CD4-positive, alpha-beta T cell treated with Interleukin-17A for 4 hours (primary cell): Measurements from ENCODE around the gene METTL8.
A peak's percentile ranks its signal among the peaks of the same experiment; 100 is the strongest.
"Not testable (repeated sequence)": the region's sequence is repeated elsewhere in the genome, so short reads cannot be mapped to it uniquely, and the experiment has no call there.

Experiments used
- DNase-seq: peaks from one replicate; pipeline ENCODE4 v3.0.0-alpha.2; 2020; ENCODE audit warnings: mixed read lengths

Gene METTL8

GRCh38 chr2:171422710-171423495, 10.9 kb downstream of the METTL8 start:
- not testable (repeated sequence) for DNase-seq

GRCh38 chr2:171420728-171421563, 12.8 kb downstream of the METTL8 start:
- no peak for DNase-seq

GRCh38 chr2:171419333-171419732, 14.5 kb downstream of the METTL8 start:
- no peak for DNase-seq

DNA sequence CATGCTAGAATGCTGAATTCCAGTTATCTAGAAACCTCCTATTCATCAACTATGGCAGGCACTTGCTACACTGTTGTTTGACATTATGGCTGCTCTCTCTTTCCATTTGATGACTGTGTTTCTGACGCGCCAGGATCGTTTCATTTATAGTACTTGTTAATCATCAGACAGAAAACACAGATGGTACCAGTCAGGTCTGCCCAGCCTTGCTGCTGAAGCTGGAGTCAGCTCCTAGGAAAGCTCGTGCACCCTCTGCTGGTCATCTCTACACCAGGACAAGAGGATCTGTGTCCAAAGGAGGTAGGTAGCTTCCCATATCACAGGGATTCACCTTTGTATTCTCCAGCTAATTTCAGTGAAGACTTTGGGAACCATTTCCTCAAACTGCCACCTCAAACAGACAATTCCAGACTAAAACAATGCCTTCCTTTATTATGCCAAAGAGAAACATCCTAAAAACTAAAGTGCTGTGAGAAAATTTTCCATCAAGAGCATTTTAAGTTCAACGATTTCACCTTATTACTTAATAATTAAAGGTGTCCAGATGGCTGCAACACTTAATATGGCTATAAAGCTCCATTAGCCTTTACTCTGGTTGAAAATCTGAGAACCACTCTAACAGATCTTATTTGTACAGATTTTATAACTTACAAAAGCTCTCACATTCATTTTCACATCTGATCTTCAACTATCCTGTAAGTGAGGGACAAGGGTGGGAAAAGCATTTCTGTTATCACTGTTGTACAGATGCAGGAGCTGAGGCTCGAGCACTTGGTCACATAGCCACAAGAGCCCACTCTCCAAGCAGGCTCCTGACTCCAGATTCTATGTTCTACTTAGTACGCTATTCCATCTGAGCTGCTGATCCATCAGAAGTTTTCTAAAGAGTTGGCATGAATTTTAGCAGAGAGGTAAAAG, 17.5 kb downstream of the METTL8 start:
- DNase-seq: peak; percentile 85

DNA sequence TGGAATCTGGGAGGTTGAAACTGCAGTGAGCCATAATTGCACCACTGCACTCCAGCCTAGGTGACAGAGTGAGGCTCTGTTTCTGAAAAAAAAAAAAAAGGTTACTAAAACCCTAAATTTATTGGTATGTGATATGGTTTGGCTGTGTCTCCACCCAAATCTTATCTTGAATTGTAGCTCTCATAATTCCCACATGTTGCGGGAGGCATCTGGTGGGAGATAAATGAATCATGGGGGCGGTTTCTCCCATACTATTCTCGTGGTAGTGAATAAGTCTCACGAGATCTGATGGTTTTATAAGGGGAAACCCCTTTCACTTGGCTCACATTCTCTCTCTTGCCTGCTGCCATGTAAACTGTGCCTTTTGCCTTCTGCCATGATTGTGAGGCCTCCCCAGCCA, 19.1 kb downstream of the METTL8 start:
- not testable (repeated sequence) for DNase-seq

- DNase-seq: no peak
Measured at GRCh38 chr2:171412571-171413175, 21.1 kb downstream of the METTL8 start.

DNA sequence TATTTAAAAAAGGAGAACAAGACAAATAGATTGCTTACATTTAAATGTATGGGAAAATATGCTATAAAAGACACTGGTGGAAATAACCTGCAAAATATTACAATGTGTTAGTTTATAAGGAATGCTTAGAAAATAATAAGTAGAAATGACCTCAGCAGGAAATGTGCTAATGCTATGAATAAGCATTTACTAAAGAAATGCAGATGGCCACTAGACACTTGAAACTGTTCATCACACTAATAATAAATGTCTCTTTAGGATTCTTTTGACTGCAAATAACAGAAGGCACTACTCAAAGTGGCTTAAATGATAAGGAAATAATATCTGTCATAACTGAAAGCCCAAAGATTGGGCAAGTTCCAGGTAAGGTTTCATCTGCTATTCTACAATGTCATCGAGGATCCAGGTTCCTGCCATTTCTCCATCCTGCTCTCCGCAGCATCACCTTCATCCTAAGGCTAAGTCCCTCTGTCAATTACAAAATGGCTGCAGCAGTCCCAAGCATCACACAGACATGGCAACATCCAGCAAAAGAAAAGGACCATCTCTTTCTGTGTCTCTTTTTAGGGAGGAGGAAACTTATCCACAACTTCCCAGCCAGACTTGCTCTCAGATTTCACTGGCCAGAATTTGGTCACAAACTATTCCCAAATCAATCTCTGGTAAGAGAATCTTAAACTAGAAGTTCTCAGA, 21.9 kb downstream of the METTL8 start:
- no peak for DNase-seq

DNA sequence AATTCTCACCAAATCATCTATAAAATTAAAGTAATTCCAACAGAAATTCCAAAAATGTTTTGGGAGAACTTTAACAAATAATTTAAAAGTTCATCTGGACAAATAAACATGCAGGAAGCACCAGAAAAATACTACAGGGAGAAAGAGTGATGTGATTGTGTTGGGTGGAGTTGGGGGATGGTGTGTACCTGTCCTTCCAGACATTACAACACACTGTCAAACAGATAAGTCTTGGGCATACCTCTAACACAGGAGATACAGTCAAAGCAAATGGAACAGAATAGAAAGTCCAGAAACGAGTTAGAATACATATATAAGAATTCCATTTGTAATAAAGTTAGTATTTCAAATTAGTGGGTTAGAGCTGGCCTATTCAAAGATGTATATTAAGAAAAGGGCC, 22.6 kb downstream of the METTL8 start:
- no peak for DNase-seq

DNA sequence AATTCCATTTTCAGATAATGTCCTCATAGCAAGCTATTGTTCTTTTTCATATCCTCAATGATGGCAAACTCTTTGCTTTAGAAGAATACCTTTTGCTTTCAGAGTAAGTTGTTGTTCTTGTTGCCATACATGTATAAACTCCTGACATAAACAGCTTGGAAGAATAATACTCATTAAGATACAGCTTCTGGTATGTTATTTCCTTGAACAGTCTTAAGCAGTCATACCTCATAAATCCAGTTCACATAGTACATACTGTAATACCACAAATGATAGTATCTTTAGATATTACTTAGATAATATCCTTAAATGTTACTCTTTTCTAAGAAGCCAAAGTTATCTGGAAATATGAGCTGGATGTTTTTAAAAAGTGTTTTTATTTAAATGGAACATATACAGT, 23.2 kb downstream of the METTL8 start:
- no peak for DNase-seq

DNA sequence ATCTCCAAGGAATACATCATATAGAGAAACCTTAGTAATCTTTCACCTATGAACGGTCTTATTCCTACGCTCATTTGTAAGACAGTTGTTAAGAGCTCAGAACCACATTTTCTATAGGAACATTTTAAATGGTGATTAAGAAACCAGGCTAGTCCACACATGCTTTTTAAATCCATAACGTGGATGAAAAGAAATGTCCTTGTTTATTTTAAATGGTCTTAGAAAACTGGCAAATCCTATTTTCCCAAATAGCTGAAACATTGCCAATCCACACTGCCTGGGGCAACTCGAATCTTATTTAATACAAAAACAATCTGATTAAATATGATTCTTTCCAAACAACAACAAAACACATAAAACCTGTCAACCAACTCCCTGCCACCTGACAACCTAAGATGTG, 23.7 kb downstream of the METTL8 start:
- no peak for DNase-seq

- DNase-seq: no peak
Measured at GRCh38 chr2:171409436-171409971, 24.3 kb downstream of the METTL8 start.

DNA sequence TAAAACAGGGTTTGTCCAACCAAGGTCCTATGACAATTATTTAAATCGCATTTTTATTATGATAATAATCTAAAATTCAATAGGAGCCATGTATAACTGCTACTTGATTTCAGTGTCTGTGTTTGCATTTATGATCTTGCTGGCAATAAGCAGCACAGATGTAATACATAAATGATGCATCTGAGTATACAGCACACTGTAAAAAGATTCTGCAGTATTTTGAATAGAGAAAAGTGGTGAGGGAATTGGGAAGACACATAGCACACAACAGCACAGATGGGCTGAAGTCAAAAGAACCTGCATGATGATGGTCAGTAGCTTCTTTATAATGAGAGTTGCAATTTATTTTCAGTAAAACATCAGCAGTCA, 26.1 kb downstream of the METTL8 start:
- no peak for DNase-seq

DNA sequence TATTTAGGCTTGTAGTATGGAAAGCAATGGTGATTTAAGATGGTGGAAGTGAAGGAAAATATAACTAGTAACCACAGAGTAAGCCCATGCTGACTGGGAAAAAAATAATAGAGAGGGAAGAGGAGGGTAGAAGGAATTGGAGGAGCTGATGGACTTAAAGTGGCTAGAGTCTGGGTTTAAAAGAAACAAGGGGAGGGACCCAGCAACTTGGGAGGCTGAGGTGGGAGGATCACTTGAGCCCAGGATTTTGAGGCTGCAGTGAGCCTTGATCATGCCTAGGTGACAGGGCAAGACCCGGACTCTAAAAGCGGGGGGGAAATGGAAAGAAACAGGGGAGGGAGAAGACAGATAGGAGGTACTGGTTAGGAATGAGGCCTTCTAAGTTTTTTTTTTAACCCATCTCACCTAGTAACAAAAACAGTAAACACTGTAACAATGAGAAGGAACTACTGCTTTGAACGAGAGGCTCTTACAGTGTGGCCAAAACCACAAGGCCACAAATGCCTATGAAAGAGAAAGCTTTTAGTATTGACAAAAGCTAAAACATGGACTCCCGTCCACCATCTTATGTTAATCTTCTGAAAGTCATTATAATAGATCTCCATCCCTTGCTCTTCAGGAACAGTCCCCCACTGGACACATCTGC, 26.6 kb downstream of the METTL8 start:
- DNase-seq: no peak

DNA sequence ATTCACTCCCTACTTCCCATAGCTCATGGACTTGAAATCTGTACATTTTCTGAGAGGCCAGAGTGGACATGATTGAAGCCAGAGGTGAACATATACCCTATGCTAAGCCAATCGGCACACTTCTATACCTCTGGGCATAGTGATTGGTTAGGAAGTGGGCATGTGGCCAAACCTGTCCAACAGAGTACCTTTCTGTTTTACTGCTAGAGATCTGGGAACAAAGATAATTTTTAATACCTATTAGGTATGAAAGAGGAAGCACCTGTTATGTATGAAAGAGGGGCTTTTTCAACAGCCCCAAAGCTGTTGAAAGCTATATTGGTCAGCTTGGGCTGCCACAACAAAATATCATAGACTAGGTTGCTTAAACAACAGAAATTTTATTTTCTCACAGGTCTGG, 27.7 kb downstream of the METTL8 start:
- DNase-seq: no peak

DNA sequence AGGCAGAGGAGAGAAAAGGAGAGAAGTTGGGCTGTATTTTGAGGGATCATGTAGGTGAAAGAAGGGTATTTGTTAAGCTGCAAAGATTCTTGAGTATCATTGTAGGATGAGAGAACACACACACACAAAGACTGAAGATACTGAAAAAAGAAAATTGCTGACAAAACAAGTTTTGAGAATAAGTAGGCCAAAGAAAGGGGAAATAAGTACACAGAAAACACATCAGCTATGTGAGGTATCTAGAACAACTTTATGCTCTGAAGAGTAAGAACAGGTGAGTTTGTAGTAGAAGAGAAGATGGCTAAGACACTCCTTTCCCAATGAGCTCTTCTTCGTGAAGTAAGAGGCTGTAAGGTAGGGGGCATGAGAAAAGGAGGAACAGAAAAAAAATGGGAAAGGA, 28.2 kb downstream of the METTL8 start:
- DNase-seq: no peak

DNA sequence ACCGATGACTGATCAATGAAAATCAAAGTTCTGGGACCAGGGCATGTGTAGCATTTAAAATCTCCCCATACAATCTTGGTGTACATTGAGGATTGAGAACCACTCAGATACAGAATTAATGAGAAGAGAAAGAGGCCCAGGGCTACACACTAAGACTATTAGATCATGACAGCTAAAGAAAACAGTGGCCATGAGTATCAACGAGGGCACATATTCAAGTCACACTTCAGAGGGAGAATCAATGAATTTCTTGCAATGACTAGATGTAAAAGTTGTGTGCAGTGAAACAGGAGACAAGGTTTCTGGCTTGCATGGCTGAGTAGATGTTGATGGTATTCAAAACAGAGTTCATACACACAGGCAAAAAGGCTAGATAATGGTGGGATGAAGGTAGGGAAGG, 29.1 kb downstream of the METTL8 start:
- DNase-seq: no peak

- no peak for DNase-seq
Measured at GRCh38 chr2:171404261-171404660, 29.5 kb downstream of the METTL8 start.

DNA sequence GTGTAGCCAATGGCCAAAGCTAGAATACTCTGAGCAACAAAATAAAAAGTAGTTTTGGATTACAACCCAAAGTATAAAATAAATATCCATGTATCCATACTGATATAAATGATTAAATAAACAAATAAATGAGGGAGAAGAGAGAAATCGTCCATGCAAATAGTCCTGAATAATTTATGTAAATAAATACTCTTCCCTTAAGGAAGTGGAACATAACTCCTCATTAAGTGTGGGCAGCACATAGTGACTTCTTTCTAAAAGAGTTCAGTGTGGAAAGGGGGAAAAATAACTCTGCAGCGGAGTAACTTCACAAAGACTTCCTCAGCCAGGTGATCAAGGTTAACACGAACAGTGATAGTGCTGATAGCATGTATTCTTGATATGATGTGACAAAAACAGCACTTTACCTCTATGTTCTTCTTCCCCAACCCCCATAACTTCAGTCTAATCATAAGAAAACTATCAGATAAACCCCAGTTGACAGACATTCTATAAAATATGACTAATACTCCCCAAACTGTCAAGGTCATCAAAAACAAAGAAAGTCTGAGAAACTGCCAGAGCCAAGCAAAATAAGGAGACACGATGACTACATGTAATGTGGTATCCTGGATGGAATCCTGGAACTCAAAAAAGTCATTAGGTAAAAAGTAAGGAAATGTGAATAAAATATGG, 30.7 kb downstream of the METTL8 start:
- DNase-seq: no peak

- DNase-seq: no peak
Measured at GRCh38 chr2:171401947-171402346, 31.8 kb downstream of the METTL8 start.

GRCh38 chr2:171400395-171400794, 33.4 kb downstream of the METTL8 start:
- no peak for DNase-seq

- DNase-seq: no peak
Measured at GRCh38 chr2:171399292-171399691, 34.5 kb downstream of the METTL8 start.
